ENCODE data around the gene ROR1. TPM values are rescaled to one million over a fixed set of nuclear protein-coding genes. Genes with fewer than 3 reads are reported as not detected.

The ROR1 gene
- total and polyA plus RNA-seq, 9 of the 15 experiments (the other 6 are each of a cell fraction or from before 2014, with no cell fraction given), result 0.02 TPM; not detected in 8

DNA sequence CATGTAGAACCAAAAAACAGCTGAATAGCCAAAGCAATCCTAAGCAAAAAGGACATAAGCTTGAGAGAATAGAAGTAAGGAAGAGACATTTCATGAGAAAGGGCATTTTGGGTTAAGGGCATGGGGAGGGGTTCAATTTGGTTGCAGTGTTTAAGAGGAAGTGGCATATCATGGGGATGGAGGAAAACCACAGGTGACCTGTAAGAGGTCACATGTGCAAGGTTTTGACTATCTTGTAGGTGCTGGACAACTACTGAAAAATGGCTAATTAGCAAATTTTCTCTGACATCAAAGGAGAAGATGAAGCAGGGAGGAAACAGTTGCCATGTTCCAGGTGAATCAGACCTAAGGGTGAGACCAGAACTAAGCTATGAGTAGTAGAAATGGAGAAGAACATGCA lies 31.3 kb upstream of the ROR1 start (continued):
- TF ChIP-seq, protein P1, sequence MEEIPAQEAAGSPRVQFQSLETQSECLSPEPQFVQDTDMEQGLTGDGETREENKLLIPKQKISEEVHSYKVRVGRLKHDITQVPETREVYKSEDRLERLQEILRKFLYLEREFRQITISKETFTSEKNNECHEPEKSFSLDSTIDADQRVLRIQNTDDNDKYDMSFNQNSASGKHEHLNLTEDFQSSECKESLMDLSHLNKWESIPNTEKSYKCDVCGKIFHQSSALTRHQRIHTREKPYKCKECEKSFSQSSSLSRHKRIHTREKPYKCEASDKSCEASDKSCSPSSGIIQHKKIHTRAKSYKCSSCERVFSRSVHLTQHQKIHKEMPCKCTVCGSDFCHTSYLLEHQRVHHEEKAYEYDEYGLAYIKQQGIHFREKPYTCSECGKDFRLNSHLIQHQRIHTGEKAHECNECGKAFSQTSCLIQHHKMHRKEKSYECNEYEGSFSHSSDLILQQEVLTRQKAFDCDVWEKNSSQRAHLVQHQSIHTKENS (CRISPR knock-in tag; IDR thresholded peaks at IDR 0.05), result no peak

DNA sequence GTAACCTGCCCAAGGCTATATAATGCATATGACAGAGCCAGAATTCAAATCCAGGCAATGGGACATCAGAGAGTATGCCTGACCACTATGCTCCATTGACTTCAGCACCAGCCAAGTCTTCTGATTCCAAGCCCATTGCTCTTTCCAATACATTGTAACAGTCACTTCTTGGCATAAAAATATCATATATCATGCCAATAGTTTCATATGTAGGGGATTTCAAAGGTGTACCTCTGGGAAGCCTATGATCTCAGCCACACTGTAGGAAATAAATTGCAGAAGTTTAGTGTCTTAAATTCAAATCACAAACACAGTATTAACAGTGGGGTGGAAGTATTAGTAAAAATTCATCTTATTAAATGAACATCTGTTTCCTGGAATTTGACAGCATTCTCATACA lies 30.0 kb upstream of the ROR1 start:
- Histone ChIP-seq H3K27ac (ENCODE audit: extremely low read depth, low read depth, low read length) (no peak overlapping the region), H3K4me2 (ENCODE audit: insufficient read depth, low read length) (no peak overlapping the region), H3K79me2 (ENCODE audit: control insufficient read depth, insufficient read depth, low read length) (no peaks in the 10 kb centered on the region), H3K9ac (ENCODE audit: insufficient read depth in 1 of 2, low read depth in 2 of 2, low read length in 2 of 2) (no peak overlapping the region), H4K20me1 (replicated peaks; ENCODE audit: control insufficient read depth, insufficient read depth, low read length) (no peaks in the 10 kb centered on the region; the same call in 1 of the 2 replicates), H2AFZ (ENCODE audit: low read depth, low read length) (no peak overlapping the region), H3K27me3 (ENCODE audit: control insufficient read depth in 2 of 2, insufficient read depth in 2 of 2, low read length in 2 of 2) (peaks cover 3 to 14% of the 10 kb centered on the region in 2 experiments; a peak in 3 of 5 replicates), H3K4me1 (replicated peaks in 1 of 2; ENCODE audit: control insufficient read depth in 2 of 2, insufficient read depth in 2 of 2, low read length in 2 of 2) (no peaks in the 10 kb centered on the region), H3K9me1 (ENCODE audit: control insufficient read depth, insufficient read depth, low read length) (no peaks in the 10 kb centered on the region), H3K36me3 (ENCODE audit: control insufficient read depth, insufficient read depth, low read length) (no peaks in the 10 kb centered on the region), H3K9me3 (replicated peaks; ENCODE audit: control insufficient read depth, insufficient read depth, low read depth, low read length) (no peaks in the 10 kb centered on the region), H3K4me3 (no peak overlapping the region)
- intact Hi-C loops (cut with micrococcal nuclease) (no loop called here), in situ Hi-C loops (cut with MboI) (no loop called here)
- CTCF ChIA-PET (ENCODE audit: low intra/inter-chr PET ratio), result no interaction called here
- FAIRE-seq (no peak), ATAC-seq (no peak), DNase-seq (ENCODE audit: extremely low read depth in 1 of 4, low spot score in 3 of 4) (no peak)
- no TSS peak for BruUV-seq (replicated peaks)
- POLR2A ChIA-PET, result no interaction called here
- no peak for TF ChIP-seq ZNF134 (CRISPR knock-in tag; conservative IDR thresholded peaks at IDR 0.05)
- TF ChIP-seq, protein P2, sequence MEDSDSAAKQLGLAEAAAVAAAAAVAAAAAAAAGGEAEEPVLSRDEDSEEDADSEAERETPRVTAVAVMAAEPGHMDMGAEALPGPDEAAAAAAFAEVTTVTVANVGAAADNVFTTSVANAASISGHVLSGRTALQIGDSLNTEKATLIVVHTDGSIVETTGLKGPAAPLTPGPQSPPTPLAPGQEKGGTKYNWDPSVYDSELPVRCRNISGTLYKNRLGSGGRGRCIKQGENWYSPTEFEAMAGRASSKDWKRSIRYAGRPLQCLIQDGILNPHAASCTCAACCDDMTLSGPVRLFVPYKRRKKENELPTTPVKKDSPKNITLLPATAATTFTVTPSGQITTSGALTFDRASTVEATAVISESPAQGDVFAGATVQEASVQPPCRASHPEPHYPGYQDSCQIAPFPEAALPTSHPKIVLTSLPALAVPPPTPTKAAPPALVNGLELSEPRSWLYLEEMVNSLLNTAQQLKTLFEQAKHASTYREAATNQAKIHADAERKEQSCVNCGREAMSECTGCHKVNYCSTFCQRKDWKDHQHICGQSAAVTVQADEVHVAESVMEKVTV (CRISPR knock-in tag; IDR thresholded peaks at IDR 0.05), result no peak
- TF ChIP-seq, protein P3, sequence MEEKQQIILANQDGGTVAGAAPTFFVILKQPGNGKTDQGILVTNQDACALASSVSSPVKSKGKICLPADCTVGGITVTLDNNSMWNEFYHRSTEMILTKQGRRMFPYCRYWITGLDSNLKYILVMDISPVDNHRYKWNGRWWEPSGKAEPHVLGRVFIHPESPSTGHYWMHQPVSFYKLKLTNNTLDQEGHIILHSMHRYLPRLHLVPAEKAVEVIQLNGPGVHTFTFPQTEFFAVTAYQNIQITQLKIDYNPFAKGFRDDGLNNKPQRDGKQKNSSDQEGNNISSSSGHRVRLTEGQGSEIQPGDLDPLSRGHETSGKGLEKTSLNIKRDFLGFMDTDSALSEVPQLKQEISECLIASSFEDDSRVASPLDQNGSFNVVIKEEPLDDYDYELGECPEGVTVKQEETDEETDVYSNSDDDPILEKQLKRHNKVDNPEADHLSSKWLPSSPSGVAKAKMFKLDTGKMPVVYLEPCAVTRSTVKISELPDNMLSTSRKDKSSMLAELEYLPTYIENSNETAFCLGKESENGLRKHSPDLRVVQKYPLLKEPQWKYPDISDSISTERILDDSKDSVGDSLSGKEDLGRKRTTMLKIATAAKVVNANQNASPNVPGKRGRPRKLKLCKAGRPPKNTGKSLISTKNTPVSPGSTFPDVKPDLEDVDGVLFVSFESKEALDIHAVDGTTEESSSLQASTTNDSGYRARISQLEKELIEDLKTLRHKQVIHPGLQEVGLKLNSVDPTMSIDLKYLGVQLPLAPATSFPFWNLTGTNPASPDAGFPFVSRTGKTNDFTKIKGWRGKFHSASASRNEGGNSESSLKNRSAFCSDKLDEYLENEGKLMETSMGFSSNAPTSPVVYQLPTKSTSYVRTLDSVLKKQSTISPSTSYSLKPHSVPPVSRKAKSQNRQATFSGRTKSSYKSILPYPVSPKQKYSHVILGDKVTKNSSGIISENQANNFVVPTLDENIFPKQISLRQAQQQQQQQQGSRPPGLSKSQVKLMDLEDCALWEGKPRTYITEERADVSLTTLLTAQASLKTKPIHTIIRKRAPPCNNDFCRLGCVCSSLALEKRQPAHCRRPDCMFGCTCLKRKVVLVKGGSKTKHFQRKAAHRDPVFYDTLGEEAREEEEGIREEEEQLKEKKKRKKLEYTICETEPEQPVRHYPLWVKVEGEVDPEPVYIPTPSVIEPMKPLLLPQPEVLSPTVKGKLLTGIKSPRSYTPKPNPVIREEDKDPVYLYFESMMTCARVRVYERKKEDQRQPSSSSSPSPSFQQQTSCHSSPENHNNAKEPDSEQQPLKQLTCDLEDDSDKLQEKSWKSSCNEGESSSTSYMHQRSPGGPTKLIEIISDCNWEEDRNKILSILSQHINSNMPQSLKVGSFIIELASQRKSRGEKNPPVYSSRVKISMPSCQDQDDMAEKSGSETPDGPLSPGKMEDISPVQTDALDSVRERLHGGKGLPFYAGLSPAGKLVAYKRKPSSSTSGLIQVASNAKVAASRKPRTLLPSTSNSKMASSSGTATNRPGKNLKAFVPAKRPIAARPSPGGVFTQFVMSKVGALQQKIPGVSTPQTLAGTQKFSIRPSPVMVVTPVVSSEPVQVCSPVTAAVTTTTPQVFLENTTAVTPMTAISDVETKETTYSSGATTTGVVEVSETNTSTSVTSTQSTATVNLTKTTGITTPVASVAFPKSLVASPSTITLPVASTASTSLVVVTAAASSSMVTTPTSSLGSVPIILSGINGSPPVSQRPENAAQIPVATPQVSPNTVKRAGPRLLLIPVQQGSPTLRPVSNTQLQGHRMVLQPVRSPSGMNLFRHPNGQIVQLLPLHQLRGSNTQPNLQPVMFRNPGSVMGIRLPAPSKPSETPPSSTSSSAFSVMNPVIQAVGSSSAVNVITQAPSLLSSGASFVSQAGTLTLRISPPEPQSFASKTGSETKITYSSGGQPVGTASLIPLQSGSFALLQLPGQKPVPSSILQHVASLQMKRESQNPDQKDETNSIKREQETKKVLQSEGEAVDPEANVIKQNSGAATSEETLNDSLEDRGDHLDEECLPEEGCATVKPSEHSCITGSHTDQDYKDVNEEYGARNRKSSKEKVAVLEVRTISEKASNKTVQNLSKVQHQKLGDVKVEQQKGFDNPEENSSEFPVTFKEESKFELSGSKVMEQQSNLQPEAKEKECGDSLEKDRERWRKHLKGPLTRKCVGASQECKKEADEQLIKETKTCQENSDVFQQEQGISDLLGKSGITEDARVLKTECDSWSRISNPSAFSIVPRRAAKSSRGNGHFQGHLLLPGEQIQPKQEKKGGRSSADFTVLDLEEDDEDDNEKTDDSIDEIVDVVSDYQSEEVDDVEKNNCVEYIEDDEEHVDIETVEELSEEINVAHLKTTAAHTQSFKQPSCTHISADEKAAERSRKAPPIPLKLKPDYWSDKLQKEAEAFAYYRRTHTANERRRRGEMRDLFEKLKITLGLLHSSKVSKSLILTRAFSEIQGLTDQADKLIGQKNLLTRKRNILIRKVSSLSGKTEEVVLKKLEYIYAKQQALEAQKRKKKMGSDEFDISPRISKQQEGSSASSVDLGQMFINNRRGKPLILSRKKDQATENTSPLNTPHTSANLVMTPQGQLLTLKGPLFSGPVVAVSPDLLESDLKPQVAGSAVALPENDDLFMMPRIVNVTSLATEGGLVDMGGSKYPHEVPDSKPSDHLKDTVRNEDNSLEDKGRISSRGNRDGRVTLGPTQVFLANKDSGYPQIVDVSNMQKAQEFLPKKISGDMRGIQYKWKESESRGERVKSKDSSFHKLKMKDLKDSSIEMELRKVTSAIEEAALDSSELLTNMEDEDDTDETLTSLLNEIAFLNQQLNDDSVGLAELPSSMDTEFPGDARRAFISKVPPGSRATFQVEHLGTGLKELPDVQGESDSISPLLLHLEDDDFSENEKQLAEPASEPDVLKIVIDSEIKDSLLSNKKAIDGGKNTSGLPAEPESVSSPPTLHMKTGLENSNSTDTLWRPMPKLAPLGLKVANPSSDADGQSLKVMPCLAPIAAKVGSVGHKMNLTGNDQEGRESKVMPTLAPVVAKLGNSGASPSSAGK (IDR thresholded peaks at IDR 0.05), result no peak
- no peak for TF ChIP-seq MEIS2 (IDR thresholded peaks at IDR 0.05; ENCODE audit: partially characterized antibody)
- TF ChIP-seq ZNF75A (CRISPR knock-in tag; IDR thresholded peaks at IDR 0.05), result no peak
- no peak for TF ChIP-seq BCOR (IDR thresholded peaks at IDR 0.05)
- TF ChIP-seq ZNF77 (CRISPR knock-in tag; IDR thresholded peaks at IDR 0.05), result no peak
